ENCODE data around the gene MAFF.

The MAFF gene

DNA sequence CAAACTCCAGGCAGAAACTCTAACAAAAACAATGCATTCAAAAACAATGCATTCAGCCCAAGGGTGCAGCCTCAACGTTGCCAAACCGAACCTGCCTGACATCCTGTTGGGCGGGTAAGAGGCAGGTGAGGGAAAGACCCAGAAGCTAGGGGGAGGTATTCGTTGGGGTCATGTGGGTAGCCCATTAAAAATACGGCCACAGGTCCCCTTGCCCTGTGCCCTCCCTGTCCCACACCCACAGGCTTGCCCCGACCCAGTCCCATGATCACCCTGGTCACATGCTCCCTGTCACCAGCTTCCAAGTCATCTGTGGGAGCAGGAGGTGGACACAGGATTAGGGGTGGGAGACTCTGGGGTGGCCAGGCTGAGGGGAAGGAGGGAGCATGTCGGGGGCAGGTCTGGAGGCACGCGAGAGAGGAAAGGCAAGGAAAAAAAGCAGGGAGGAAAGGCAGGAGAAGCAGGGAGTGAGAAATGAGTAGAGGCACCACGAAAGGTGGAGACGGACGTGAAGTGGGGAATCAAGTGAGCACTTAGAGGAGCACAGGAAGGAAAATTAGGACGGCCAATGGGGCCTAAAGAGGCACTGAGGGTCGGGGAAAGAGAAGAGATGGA is 20.8 kb upstream of the MAFF start:
- Histone ChIP-seq H3K4me1 (ENCODE audit: insufficient read depth, low read length) (peaks cover 28% of the 10 kb centered on the region), H3K9me3 (ENCODE audit: low read length) (no peaks in the 10 kb centered on the region), H3K4me3 (ENCODE audit: low read depth in 1 of 2, low read length in 2 of 2) (peak overlapping the region; percentile 28 to 92), H3K9ac (ENCODE audit: low read length) (peak overlapping the region; percentile 91), H3K36me3 (ENCODE audit: insufficient read depth, low read length) (no peaks in the 10 kb centered on the region), H3K27me3 (ENCODE audit: control insufficient read depth in 1 of 2, insufficient read depth in 2 of 2, low read length in 2 of 2) (no peaks in the 10 kb centered on the region), H3K27ac (ENCODE audit: low read depth, low read length) (peak overlapping the region; percentile 45)

DNA sequence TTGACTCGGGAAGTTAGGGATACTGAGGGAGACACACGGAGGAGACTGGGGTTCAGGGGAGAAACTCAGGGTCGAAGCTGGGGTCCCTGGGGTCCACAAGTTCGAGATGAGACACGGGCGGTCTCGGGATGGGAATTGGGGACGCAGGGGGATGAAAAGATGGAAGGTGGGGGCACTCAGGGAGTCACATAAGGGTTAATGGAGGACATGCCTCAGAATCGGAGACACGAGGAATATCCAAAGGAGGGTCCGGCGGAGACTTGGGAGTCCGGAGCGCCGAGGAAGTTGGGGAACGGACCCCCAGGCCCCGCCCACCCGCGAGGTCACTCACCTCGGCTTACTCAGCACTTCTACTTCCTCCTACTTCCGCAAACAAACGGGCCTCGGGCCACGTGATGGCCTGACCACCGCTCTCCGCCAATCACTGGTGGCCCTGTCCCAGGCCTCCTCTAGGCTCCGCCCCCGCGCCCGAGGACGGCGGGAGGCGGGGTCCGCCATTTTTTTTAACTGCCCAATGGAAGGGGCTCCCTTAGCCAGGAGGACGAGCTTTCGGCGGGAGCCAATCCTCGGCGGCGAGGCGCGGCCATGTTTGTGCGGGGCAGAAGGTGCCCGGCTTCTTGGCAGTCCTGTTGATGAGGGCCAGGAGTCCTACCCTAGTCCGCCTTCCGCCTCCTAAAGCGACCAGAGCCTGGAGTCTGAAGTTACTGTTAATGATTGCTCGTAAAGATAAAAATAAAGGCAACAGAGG is 20.2 kb upstream of the MAFF start, which contains the start of gene PLA2G6:
Gene PLA2G6 (minus strand): TSS at position 378 of the 748 bp plus-strand sequence. CDS start 12,404 bp downstream, outside the sequence.
- Histone ChIP-seq H3K9me3 (ENCODE audit: low read length) (no peaks in the 10 kb centered on the region), H3K4me3 (ENCODE audit: low read depth in 1 of 2, low read length in 2 of 2) (peak within 1 kb of the TSS; percentile 28 to 92), H3K27me3 (ENCODE audit: control insufficient read depth in 1 of 2, insufficient read depth in 2 of 2, low read length in 2 of 2) (no peaks in the 10 kb centered on the region), H3K9ac (ENCODE audit: low read length) (peak within 1 kb of the TSS; percentile 91), H3K36me3 (ENCODE audit: insufficient read depth, low read length) (no peaks in the 10 kb centered on the region), H3K4me1 (ENCODE audit: insufficient read depth, low read length) (peaks cover 28% of the 10 kb centered on the region), H3K27ac (ENCODE audit: low read depth, low read length) (peak within 1 kb of the TSS; percentile 73)

DNA sequence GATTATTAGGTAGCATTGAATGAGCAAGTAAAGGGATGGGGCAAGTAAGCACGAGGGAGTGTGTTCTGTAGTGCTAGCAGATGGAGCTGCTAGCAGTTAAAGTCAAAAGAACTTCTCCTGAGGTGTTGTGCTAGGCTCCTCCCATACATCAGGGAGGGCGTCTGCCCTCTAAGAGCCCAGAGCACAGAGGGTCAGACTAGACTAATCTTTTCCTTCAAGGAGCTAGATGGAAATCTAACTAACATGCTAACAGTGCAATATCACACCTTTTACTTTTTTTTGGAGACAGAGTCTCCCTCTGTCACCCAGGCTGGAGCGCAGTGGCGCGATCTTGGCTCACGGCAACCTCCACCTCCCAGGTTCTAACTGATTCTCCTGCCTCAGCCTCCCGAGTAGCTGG is 17.0 kb upstream of the MAFF start:
- Histone ChIP-seq H3K4me1 (ENCODE audit: insufficient read depth, low read length) (peaks cover 18% of the 10 kb centered on the region), H3K27me3 (ENCODE audit: control insufficient read depth in 1 of 2, insufficient read depth in 2 of 2, low read length in 2 of 2) (no peaks in the 10 kb centered on the region), H3K9ac (ENCODE audit: low read length) (no peak overlapping the region), H3K36me3 (ENCODE audit: insufficient read depth, low read length) (no peaks in the 10 kb centered on the region), H3K27ac (ENCODE audit: low read depth, low read length) (no peak overlapping the region), H3K4me3 (ENCODE audit: low read depth in 1 of 2, low read length in 2 of 2) (no peak overlapping the region), H3K9me3 (ENCODE audit: low read length) (no peaks in the 10 kb centered on the region)

DNA sequence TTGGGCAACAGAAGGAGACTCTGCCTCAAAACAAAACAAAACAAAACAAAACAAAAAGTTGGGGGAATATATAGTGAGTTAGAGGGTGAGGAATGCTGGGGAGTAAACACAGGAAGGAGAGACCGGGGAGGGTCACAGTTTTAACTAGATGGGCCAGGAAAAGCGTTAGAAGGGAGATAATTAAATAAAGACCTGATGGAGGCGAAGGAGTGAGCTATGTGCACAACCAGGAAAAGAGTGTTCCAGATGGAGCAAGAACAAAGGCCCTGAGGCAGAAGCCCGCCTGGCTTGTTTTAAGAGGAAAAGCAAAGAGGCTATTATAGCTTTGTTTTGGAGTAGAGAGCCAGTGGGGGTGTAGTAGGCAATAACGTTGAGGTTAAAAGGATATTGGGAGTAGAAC is 15.4 kb upstream of the MAFF start:
- H3K27ac ChIP-seq (ENCODE audit: low read depth, low read length) = no peak overlapping the region
- no peaks in the 10 kb centered on the region for H3K36me3 ChIP-seq (ENCODE audit: insufficient read depth, low read length)

DNA sequence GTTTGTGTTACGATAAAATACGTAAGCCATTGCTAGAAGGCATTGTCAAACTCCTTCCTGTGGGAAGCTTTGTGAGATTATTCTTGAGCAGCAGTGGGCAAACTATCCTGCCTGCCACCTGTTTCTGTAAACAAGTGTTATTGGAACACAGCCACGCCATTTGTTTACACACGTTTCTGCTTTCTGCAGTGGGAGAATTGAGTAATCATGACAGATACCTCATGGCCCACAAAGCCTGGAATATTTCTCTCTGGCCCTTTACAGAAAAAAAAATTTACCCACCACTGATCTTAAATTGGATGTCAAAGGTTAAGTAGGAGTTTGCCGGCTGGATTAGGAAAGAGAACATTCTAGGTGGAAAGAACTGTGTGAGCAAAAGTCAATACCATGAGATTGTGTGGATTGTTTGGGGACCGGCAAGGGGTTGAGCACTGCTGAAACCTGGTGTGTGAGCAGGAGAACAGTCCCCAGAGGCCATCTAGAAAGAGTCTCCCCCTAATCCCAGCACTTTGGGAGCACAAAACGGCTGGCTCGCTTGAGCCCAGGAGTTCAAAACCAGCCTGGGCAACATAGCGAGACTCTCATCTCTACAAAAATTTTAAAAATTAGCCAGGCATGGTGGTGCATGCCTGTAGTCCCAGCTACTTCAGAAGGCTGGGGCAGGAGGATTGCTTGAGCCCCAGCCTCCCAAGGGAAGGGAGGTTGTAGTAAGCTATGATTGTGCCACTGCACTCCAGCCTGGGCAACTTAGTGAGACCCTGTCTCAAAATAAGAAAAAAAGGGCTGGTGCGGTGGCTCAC is 14.2 kb upstream of the MAFF start:
- no peak overlapping the region for H3K9ac ChIP-seq (ENCODE audit: low read length)
- H3K36me3 ChIP-seq (ENCODE audit: insufficient read depth, low read length) = no peaks in the 10 kb centered on the region
- no peaks in the 10 kb centered on the region for H3K4me1 ChIP-seq (ENCODE audit: insufficient read depth, low read length)
- H3K27ac ChIP-seq (ENCODE audit: low read depth, low read length) = no peak overlapping the region
- no peak overlapping the region for H3K4me3 ChIP-seq (ENCODE audit: low read depth in 1 of 2, low read length in 2 of 2)
- no peaks in the 10 kb centered on the region for H3K9me3 ChIP-seq (ENCODE audit: low read length)
- H3K27me3 ChIP-seq (ENCODE audit: control insufficient read depth in 1 of 2, insufficient read depth in 2 of 2, low read length in 2 of 2) = no peaks in the 10 kb centered on the region

More for the DNA sequence above, 15.4 kb upstream of the MAFF start:
- peaks cover 3% of the 10 kb centered on the region for H3K4me1 ChIP-seq (ENCODE audit: insufficient read depth, low read length)
- H3K4me3 ChIP-seq (ENCODE audit: low read depth in 1 of 2, low read length in 2 of 2) = no peak overlapping the region
- H3K9ac ChIP-seq (ENCODE audit: low read length) = no peak overlapping the region
- H3K27me3 ChIP-seq (ENCODE audit: control insufficient read depth in 1 of 2, insufficient read depth in 2 of 2, low read length in 2 of 2) = no peaks in the 10 kb centered on the region
- H3K9me3 ChIP-seq (ENCODE audit: low read length) = no peaks in the 10 kb centered on the region

DNA sequence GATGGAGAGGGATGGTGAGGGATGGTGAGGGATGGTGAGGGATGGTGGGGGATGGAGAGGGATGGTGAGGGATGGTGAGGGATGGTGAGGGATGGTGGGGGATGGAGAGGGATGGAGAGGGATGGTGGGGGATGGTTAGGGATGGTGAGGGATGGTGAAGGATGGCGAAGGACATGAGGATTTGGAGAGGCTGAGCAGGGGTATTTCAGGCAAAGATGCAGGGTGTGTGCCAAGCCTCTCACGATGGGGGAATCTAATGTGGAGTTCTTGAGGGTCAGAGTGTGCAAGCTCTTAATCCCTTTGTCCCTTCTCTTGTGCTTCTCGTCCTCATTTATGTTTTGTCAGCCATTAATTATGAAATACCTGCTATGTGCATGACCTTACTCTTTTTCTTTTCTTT is 12.7 kb upstream of the MAFF start:
- H3K27me3 ChIP-seq (ENCODE audit: control insufficient read depth in 1 of 2, insufficient read depth in 2 of 2, low read length in 2 of 2) = no peaks in the 10 kb centered on the region
- H3K4me3 ChIP-seq (ENCODE audit: low read depth in 1 of 2, low read length in 2 of 2) = no peak overlapping the region
- H3K4me1 ChIP-seq (ENCODE audit: insufficient read depth, low read length) = no peaks in the 10 kb centered on the region
- H3K9me3 ChIP-seq (ENCODE audit: low read length) = no peaks in the 10 kb centered on the region
- no peaks in the 10 kb centered on the region for H3K36me3 ChIP-seq (ENCODE audit: insufficient read depth, low read length)
- no peak overlapping the region for H3K9ac ChIP-seq (ENCODE audit: low read length)
- no peak overlapping the region for H3K27ac ChIP-seq (ENCODE audit: low read depth, low read length)

DNA sequence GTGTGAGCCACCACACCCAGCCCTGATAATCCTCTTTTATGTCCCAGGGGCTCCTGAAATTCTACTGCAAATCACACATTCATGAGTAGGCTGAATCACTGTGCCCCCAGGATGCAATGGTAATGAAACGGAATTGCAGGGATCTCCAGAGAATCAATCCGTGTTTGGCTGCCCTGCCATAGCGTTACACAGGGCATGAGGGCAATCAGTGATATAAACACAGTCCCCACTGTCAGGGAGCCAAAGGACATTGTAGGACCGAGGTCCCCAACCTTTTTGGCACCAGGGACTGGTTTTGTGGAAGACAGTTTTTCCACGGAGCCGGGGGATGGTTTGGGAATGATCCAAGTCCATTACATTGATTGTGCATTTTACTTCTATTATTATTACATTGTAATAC is 11.2 kb upstream of the MAFF start:
- no peaks in the 10 kb centered on the region for H3K9me3 ChIP-seq (ENCODE audit: low read length)
- no peaks in the 10 kb centered on the region for H3K36me3 ChIP-seq (ENCODE audit: insufficient read depth, low read length)
- H3K9ac ChIP-seq (ENCODE audit: low read length) = no peak overlapping the region
- no peaks in the 10 kb centered on the region for H3K27me3 ChIP-seq (ENCODE audit: control insufficient read depth in 1 of 2, insufficient read depth in 2 of 2, low read length in 2 of 2)
- H3K27ac ChIP-seq (ENCODE audit: low read depth, low read length) = no peak overlapping the region
- no peak overlapping the region for H3K4me3 ChIP-seq (ENCODE audit: low read depth in 1 of 2, low read length in 2 of 2)
- peaks cover 7% of the 10 kb centered on the region for H3K4me1 ChIP-seq (ENCODE audit: insufficient read depth, low read length)

DNA sequence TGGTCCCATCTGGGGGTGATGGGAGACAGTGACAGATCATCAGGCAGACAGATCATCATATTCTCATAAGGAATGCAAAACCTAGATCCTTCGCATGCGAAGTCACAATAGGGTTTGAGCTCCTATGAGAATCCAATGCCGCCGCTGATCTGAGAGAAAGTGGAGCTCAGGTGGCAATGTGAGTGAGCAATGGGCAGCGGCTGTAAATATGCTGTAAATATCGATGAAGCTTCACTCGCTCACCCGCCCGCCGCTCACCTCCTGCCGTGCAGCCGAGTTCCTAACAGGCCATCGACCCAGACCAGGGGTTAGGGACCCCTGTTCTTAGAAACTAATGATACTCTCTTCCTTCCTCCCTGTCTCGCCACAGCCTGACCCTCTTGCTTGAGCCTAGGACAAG is 10.7 kb upstream of the MAFF start:
- Histone ChIP-seq H3K4me1 (ENCODE audit: insufficient read depth, low read length) (peaks cover 7% of the 10 kb centered on the region), H3K27ac (ENCODE audit: low read depth, low read length) (no peak overlapping the region), H3K9me3 (ENCODE audit: low read length) (no peaks in the 10 kb centered on the region), H3K4me3 (ENCODE audit: low read depth in 1 of 2, low read length in 2 of 2) (no peak overlapping the region), H3K27me3 (ENCODE audit: control insufficient read depth in 1 of 2, insufficient read depth in 2 of 2, low read length in 2 of 2) (no peaks in the 10 kb centered on the region), H3K36me3 (ENCODE audit: insufficient read depth, low read length) (no peaks in the 10 kb centered on the region), H3K9ac (ENCODE audit: low read length) (no peak overlapping the region)

DNA sequence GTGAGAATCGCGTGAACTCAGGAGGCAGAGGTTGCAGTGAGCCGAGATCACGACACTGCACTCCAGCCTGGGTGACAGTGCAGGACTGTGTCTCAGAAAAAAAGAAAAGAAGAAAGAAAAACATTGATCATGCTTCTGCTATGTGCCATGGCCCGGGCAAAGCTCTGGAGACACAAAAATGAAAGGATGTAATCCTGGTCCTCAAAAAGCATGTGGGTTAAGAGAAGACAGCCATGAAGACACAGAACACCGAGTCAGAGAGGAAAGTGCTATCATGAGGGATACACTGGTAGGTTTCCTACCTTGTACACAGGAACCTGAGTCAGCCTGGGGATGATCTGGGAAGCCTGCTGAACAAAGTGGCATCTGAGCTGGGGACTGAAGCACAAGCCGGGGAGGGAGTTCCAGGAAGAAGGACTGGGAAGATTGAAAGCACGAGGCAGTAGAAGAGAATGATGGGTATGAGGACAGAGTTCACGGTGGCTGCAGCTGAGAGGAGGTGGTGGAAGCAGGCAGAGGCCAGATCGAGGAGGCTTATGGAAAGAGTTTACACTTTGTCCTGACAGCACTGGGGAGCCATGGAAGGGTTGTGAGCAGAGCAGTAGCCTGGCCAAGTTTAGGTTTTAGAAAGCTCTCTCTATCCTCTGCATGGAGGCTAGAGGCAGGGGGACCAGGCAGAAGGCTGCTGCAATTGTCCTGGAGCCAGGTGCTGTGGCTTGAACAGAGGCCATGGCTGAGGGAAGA is 9.9 kb upstream of the MAFF start:
- peaks cover 7% of the 10 kb centered on the region for H3K4me1 ChIP-seq (ENCODE audit: insufficient read depth, low read length)
- no peak overlapping the region for H3K27ac ChIP-seq (ENCODE audit: low read depth, low read length)
- H3K4me3 ChIP-seq (ENCODE audit: low read depth in 1 of 2, low read length in 2 of 2) = no peak overlapping the region
- H3K9ac ChIP-seq (ENCODE audit: low read length) = no peak overlapping the region
- H3K9me3 ChIP-seq (ENCODE audit: low read length) = no peaks in the 10 kb centered on the region
- no peaks in the 10 kb centered on the region for H3K27me3 ChIP-seq (ENCODE audit: control insufficient read depth in 1 of 2, insufficient read depth in 2 of 2, low read length in 2 of 2)
- no peaks in the 10 kb centered on the region for H3K36me3 ChIP-seq (ENCODE audit: insufficient read depth, low read length)

DNA sequence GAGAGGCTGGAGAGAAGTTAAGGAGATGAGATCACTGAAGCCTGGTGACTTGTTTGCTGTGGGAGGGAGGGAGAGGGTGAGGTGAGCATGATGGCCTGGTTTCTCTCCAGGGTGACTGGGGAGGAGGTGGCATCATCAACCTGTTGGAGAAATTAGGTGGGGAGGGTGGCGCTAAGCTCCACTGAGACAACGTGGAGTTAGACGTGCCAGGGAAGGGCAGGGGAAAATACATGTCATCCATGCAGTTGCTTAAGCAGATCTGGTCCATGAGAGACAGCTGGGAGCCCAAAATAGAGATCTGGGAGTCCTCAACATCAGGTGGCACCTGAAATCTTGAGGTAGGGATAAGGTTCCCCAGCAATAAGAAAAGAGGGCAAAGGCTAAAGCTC is 9.3 kb upstream of the MAFF start:
- Histone ChIP-seq H3K27ac (ENCODE audit: low read depth, low read length) (no peak overlapping the region), H3K9me3 (ENCODE audit: low read length) (no peaks in the 10 kb centered on the region), H3K9ac (ENCODE audit: low read length) (no peak overlapping the region)

DNA sequence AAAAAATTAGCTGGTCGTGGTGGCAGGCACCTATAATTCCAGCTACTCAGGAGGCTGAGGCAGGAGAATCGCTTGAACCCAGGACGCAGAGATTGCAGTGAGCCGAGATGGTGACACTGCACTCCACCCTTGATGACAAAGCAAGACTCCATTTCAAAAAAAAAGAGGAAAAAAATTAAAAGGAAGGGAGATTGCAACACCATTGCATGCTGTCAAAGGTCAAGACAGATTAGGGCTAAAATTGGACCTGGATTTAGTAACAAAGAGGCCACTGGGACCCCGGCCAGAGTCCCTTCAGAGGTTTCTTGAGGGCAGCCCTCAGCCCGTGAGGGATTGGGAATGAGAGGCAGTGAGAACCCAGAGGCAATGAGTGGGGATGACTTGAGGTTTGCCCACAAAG is 8.2 kb upstream of the MAFF start:
- Histone ChIP-seq H3K27me3 (ENCODE audit: control insufficient read depth in 1 of 2, insufficient read depth in 2 of 2, low read length in 2 of 2) (no peaks in the 10 kb centered on the region), H3K9me3 (ENCODE audit: low read length) (no peaks in the 10 kb centered on the region), H3K36me3 (ENCODE audit: insufficient read depth, low read length) (no peaks in the 10 kb centered on the region), H3K4me3 (ENCODE audit: low read depth in 1 of 2, low read length in 2 of 2) (no peak overlapping the region), H3K27ac (ENCODE audit: low read depth, low read length) (no peak overlapping the region), H3K4me1 (ENCODE audit: insufficient read depth, low read length) (peaks cover 7% of the 10 kb centered on the region), H3K9ac (ENCODE audit: low read length) (no peak overlapping the region)

More for the DNA sequence above, 9.3 kb upstream of the MAFF start:
- Histone ChIP-seq H3K4me1 (ENCODE audit: insufficient read depth, low read length) (peaks cover 7% of the 10 kb centered on the region), H3K36me3 (ENCODE audit: insufficient read depth, low read length) (no peaks in the 10 kb centered on the region), H3K27me3 (ENCODE audit: control insufficient read depth in 1 of 2, insufficient read depth in 2 of 2, low read length in 2 of 2) (no peaks in the 10 kb centered on the region), H3K4me3 (ENCODE audit: low read depth in 1 of 2, low read length in 2 of 2) (no peak overlapping the region)

Measured in muscle layer of colon (tissue), 2 donors.